T1000 (cell line): ENCODE results near the gene STX1A.
"Not testable (repeated sequence)": the region's sequence is repeated elsewhere in the genome, so short reads cannot be mapped to it uniquely, and the experiment has no call there.

ENCODE experiments used
- DNase-seq: peaks from one replicate; lab custom pipeline; 2025; ENCODE audit warnings: mixed read lengths; lab: John Stamatoyannopoulos, UW

The STX1A gene

GRCh38 chr7:73735528-73735905 is 16.0 kb upstream of the STX1A start:
- DNase-seq, result no peak

GRCh38 chr7:73734619-73735527 is 15.4 kb upstream of the STX1A start:
- peak; percentile 77 for DNase-seq

DNA sequence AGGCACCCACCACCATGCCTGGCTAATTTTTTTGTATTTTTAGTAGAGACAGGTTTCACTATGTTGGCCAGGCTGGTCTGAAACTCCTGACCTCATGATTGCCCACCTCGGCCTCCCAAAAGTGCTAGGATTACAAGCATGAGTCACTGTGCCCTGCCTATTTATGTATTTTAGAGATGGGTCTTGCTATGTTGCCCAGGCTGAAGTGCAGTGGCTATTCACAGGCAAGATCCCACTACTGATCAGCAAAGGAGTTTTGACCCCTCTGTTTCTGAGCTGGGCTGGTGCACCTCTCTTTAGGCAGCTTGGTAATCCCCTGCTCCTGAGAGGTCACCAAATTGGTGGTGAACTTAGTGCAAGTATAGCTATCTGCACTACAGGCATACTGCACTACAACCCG is 12.9 kb upstream of the STX1A start:
- DNase-seq, result no peak

DNA sequence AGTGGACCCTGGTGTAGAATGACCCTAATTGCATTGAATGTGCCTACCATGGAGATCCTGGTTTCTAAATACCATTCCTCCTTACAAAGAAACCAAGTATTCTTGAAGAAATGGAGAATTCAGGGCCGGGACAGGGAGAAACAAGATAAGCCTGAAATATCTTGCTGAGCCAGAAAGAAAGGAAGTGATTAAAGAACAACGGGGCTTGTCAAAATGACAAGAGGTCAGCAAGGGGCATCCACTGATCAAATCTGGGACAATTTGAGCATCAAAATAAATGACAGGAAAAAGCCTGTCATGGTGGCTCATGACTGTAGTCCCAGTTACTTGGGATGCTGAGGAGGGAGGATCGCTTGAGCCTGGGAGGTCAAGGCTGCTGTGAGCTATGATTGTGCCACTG is 11.0 kb upstream of the STX1A start:
- no peak for DNase-seq

GRCh38 chr7:73728551-73728950 is 9.1 kb upstream of the STX1A start:
- no peak for DNase-seq

DNA sequence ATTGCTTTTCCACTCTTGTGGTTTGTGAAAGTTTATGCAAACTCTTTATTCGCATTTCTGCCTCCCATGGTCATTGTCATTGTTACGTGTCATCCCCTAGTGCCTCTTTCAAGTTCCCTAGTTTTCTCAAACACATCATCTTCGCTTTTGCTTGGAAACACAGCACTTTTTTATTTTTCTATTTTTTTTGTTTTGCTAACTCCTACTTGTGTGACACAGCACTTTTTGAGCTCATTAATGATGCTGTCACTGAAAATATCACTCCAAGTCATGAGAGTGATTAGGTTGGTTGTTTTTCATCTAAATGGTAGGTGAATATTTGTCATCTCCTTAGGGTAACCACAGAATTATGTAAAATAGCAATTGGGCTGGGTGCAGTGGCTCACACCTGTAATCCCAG is 8.5 kb upstream of the STX1A start:
- no peak for DNase-seq

DNA sequence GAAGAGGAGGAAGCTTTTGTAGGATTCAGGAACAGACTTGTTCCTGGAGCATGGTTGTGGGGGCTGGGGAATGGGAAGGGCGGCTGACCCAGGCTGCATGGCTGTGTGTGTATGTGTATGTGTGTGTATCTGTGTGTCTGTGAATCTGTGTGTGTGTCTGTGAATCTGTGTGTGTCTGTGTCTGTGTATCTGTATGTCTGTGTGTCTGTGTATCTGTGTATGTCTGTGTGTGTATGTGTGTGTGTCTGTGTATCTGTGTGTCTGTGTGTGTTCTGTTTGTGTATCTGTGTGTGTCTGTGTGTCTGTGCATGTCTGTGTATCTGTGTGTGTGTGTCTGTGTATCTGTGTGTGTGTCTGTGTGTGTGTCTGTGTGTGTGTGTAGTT is 6.6 kb upstream of the STX1A start:
- DNase-seq, result no peak

DNA sequence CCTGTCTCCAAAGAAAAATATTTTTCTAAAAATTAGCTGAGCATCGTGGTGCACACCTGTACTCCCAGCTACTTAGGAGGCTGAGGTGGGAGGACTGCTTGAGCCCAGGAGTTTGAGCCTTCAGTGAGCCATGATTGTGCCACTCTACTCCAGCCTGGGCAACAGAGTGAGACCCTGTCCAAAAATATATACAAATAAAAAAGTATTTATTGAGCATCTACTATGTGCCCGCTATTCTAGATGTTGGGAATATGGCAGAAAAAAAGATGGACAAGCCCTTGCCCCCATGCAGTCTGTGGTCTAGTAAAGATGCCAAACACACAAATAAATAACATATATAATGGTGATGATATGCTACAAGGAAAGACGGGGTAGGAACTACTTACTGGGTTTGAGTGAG is 4.3 kb upstream of the STX1A start:
- no peak for DNase-seq

- DNase-seq, result no peak
Measured at GRCh38 chr7:73722785-73723184, 3.3 kb upstream of the STX1A start.

DNA sequence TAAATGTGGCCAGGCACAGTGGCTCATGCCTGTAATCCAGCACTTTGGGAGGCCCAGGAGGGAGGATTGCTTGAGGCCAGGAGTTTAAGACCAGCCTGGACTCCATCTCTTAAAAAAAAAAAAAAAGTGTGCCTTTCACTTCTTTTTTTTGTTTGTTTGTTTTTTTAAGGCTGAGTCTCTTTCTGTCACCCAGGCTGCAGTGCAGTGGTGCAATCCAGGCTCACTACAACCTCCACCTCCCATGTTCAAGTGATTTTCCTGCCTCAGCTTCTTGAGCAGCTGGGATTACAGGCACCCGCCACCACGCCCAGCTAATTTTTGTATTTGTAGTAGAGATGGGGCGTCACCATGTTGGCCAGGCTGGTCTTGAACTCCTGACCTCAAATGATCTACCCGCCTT is 2.7 kb upstream of the STX1A start:
- DNase-seq, result not testable (repeated sequence)

DNA sequence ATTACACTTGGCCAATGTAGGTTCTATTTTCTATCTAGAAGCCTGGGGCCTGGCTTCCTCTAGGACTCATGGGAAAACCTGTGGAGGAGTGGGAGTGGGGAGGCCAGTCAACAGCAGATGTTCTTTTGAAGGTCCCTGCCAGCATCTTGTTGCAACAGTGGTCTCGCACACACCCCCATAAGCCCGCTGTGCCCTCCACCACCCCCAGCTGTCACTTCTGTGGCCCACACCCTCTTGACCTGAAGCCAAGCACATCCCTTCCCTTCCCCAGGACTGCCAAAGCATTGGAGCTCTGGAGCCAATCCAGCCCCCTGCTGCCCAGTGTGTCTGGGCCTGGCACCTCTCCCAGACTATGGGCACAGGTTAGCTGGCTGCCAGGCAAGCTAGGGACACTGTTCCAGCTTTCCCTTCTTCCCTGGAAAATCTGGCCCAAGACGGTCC is 1.9 kb upstream of the STX1A start:
- DNase-seq, result no peak

GRCh38 chr7:73720443-73720842 is 974 bp upstream of the STX1A start:
- DNase-seq, result not testable (repeated sequence)

- no peak for DNase-seq
Measured at GRCh38 chr7:73719806-73720169, 319 bp upstream of the STX1A start.

GRCh38 chr7:73718438-73718881 is 1.0 kb downstream of the STX1A start:
- no peak for DNase-seq

- peak; percentile 69 for DNase-seq
Measured at GRCh38 chr7:73717991-73718405, 1.5 kb downstream of the STX1A start.

GRCh38 chr7:73717025-73717807 is 2.3 kb downstream of the STX1A start:
- no peak for DNase-seq

GRCh38 chr7:73716318-73716890 is 3.1 kb downstream of the STX1A start:
- no peak for DNase-seq

DNA sequence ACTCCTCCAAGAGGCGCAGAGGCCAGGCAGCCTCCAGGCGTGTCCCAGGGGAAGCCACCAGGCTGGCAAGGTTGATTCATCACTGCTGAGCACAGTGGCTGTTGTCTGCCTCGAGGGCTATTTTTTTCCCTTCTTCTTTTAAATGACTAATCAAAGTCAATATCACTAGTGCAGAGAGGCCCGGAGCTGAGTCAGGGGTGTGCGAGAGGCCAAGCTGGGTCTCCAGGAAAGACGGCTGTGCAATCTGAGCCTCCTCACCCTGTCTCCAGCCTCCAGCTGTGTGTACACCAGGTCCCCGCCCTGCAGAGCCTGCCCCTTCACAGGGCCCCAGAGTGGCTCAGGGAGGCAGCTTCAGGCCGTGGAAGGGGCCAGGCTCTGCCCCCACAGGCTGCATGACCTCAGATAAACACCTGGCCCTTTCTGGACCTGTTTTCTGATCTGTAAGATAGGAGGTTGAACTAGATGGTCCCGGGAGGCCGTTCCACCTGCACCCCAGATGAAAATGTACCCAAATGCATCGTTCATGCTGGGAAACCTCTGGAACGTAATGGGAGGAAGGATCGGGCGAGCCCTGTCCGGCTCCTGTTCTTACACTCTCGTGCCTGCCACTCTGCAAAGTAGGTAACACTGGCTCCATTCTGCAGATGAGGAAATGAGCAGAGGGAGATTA is 3.7 kb downstream of the STX1A start:
- DNase-seq, result peak; percentile 86

DNA sequence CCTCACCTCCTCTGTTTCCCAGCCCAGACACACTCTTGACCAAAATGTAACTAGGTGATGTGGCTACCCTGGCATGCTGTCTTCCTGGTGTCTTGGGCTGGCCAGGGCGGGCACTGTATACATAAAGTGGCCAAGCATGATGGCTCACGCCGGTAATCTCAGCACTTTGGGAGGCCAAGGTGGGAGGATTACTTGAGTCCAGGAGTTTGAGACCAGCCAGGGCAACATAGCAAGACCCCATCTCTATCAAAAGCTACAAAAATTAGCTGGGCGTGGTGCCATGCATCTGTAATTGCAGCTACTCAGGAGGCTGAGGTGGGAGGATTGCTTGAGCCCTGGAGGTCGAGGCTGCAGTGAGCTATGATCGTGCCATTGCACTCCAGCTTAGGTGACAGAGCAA is 6.2 kb downstream of the STX1A start:
- not testable (repeated sequence) for DNase-seq

DNA sequence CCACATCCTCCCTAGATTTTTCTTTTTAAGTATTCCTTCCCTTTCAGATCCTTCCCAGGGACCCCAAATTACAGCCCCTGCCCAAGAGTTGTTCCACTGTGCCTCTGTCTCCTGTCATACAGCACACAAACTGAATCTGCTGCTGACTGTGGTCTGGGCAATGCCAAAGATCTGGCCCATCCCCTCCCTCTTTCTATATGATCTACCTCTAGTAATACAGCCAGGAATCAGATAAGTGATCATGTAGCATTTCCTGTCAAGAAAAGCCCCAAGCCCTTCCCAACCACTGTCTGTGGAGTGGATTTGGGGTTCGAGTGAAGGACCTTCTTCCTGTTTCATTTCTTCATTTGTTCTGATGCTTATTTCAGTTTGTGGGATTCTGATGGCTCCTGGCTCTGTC is 6.7 kb downstream of the STX1A start:
- no peak for DNase-seq

GRCh38 chr7:73708961-73709549 is 10.4 kb downstream of the STX1A start:
- no peak for DNase-seq
